ENCODE data around the gene NQO1.

GRCh38 chr16:69745232-69745612 lies 18.9 kb upstream of the NQO1 start:
- TF ChIP-seq, protein P1, sequence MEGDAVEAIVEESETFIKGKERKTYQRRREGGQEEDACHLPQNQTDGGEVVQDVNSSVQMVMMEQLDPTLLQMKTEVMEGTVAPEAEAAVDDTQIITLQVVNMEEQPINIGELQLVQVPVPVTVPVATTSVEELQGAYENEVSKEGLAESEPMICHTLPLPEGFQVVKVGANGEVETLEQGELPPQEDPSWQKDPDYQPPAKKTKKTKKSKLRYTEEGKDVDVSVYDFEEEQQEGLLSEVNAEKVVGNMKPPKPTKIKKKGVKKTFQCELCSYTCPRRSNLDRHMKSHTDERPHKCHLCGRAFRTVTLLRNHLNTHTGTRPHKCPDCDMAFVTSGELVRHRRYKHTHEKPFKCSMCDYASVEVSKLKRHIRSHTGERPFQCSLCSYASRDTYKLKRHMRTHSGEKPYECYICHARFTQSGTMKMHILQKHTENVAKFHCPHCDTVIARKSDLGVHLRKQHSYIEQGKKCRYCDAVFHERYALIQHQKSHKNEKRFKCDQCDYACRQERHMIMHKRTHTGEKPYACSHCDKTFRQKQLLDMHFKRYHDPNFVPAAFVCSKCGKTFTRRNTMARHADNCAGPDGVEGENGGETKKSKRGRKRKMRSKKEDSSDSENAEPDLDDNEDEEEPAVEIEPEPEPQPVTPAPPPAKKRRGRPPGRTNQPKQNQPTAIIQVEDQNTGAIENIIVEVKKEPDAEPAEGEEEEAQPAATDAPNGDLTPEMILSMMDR (IDR thresholded peaks at IDR 0.05 in 8 of 11, conservative IDR thresholded peaks at IDR 0.05 in 3 of 11): no peak
- no peak for TF ChIP-seq POLR2A (IDR thresholded peaks at IDR 0.05)

All from spleen (tissue), 7 donors.